GM19099 (cell line): ENCODE data around the gene RPL38.

ENCODE experiments used
- POLR2A ChIP-seq: IDR thresholded peaks from 3 replicates; pipeline ENCODE4 v1.6.1; 2011; ENCODE audit warnings: low read depth; ENCODE audit not compliant: insufficient read length; ENCODE audit errors: extremely low read depth

Gene RPL38

GRCh38 chr17:74245145-74245831 is 41.8 kb downstream of the RPL38 start:
- TF ChIP-seq POLR2A: no peak

DNA sequence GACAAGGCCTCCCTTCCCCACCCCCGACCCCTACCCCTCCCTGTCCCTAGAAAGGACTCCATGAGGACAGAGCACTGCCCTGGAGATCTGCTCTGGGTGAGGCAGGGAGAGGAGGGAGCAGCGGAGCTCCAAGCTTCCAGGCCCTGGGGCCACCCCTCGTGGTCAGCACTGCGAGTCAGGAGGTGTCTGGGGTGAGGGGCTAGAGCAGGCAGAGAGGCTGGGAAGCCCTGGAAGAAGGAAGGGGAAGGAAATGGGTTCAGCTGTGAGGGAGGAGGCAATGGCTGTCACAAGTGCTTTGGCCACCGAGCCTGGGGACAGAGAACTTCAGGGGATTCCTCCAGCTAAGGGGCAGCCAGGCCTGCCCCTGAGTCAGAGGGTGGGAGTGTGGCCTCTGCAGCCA is 42.4 kb downstream of the RPL38 start:
- no peak for TF ChIP-seq POLR2A

DNA sequence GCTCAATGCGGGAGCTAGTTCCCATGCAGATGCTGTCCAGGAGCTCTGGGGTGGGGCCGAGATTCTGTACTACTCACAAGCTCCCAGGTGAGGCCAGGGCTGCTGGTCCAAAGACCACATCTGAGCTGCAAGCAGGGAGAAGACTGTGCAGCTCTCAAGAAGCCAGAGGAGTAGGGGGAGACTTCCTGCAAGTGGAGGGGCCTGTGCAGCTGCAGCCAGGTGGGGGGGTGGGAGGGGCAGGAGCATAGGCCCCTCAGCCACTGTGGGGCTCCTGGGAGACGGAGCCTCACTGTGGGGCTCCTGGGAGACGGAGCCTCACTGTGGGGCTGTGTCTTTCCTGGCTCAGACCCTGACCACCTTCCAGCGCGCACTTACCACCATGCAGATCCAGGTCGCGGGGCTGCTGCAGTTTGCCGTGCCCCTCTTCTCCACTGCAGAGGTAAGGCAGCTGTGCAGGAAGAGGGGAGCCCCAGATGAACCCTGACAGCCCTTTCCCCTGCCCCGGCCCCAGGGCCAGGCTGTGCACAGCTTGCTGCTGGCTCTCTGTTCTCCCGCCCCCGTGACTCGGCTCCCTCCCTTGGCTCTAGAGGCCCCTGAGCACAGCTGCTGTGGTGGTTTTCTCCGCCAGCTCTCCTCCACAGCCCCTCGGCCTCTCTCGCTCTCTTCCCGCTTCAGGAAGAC is 46.3 kb downstream of the RPL38 start:
- no peak for TF ChIP-seq POLR2A

GRCh38 chr17:74250324-74250995 is 47.0 kb downstream of the RPL38 start:
- no peak for TF ChIP-seq POLR2A

- no peak for TF ChIP-seq POLR2A
Observed at GRCh38 chr17:74251051-74251450, 47.6 kb downstream of the RPL38 start.

DNA sequence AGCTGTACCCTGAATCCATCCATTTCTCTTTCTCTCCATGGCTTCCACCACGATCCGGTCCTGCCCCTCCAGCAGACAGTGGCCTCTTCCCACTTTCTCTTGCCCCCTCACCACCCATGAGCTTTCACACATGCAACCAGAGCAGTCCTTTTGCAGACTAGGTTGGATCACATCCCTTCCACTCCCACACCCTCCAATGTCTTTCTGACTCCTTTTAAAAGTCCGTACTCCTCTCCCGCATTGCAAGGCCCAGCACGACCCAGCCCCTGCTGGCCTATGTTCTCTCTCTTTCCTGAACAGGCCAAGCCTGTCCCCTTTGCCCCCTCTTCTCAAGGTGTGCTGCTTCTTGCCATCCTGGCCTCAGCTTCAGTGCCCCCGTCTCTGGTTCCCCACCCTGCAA is 48.1 kb downstream of the RPL38 start:
- no peak for TF ChIP-seq POLR2A

- TF ChIP-seq POLR2A: no peak
Observed at GRCh38 chr17:74252211-74252610, 48.7 kb downstream of the RPL38 start.

GRCh38 chr17:74253036-74253435 is 49.6 kb downstream of the RPL38 start:
- TF ChIP-seq POLR2A: no peak

DNA sequence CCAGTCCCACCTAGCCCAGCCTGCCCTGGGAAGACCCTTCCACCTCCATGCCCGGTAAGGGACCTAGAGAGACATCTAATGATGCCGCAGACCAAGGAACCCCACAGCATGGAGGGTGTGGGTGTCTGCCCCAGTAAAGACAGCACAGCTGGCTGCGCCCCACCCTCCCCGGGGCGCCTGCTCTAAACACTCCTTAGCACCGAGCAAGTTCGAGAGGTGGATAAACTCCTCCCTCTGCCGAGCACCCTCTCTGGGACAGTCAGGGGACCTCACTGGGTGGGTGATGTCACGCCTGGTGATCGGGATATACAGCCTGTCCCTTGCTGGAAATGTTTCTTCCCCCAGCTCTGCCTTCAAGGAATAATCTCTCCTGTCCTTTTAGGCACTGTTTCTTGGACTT is 53.8 kb downstream of the RPL38 start:
- TF ChIP-seq POLR2A: no peak

DNA sequence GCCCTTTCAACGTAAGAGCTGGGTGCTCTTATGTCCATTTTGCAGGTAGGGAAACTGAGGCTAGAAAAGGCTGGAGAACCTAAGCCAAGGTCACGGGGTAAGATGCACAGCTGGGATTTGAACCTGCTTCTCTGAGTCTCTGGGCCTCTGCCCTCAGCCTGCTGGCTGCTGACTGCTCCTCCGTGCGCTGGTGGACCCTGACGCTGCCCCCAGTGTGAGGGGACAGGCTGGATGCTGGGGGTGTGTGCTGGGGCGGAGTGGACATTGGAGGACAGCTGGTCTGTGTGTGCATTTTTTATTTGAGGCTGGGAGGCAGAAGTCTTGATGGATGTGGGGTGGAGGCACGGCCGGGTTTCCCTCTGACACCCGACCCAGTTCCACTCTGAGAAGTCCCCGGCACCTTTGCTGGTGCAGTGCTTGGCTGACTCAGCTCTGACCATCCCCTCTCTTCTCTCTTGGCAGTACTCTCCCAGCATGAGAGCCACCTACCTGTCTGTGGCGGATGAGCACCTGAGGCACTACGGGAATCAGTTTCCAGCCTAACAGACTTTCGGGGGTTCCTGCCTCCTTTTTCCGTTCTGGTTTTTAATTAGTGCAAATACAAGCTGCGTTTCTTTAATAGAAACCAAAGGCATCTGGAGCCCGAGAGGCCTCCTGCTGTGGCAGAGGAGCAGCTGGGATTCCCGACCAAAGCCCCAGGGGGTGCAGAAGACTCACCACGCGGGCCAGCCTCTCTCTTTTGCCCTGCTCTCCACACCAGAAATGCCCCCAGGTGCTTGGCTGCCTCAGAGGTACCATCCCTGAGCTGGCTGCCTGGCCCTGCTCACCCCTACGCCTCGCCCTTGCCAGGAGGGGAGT is 56.4 kb downstream of the RPL38 start:
- TF ChIP-seq POLR2A: no peak
